HCT116 (cell line): ENCODE data around the gene LMAN1L. TPM values are rescaled to one million over a fixed set of nuclear protein-coding genes. Genes with fewer than 3 reads are reported as not detected.

Source experiments
- ATAC-seq: fragments of 200-7000 bp; cut with Tn5 transposase; 2 replicates; pipeline ENCODE4 v1.9.1; 2020; ENCODE audit warnings: mild to moderate bottlenecking, moderate library complexity
- BruUV-seq: library from RNA; stranded (reverse); fragments of 400-500 nt; replicated peaks from 2 replicates; lab custom pipeline; 2021; lab: Mats Ljungman, UMichigan
- CTCF ChIA-PET: fragments of 300-600 bp; sonication (Branson Sonifier 250); formaldehyde crosslinking; loops from one replicate; lab custom pipeline; 2021; ENCODE audit warnings: antibody characterized with exemption; lab: Charles Lee
- POLR2A ChIA-PET: fragments of 300-600, 350-600 bp; sonication (Branson Sonifier 250); formaldehyde crosslinking; loops from one replicate; lab custom pipeline; 2021; ENCODE audit warnings: antibody characterized with exemption; lab: Charles Lee
- RAD21 ChIA-PET, 2 experiments: fragments of 300-600 bp; sonication (Branson Sonifier 250); formaldehyde crosslinking; loops; one replicate each; lab custom pipeline; 2023; ENCODE audit warnings: low total read pairs in 2 of 2; ENCODE audit not compliant: uncharacterized antibody in 2 of 2, unreplicated experiment in 2 of 2, low non-redundant PET in 1 of 2; lab: Charles Lee
- DNase-seq: peaks from one replicate; pipeline ENCODE4 v3.0.0-alpha.2; 2010; ENCODE audit warnings: low read depth, low spot score
- H2AFZ ChIP-seq: fragments of 200-600 bp; shearing (Covaris generic), sonication (generic); 2 replicates; pipeline ENCODE4 v1.6.1; 2017; ENCODE audit warnings: low read depth, mixed run types, mixed read lengths, antibody characterized with exemption, low read length; ENCODE audit not compliant: poor library complexity, severe bottlenecking
- H3K27ac ChIP-seq: 2 replicates; pipeline ENCODE4 v1.5.1; 2012; ENCODE audit warnings: low read depth, low read length
- H3K27me3 ChIP-seq: fragments of 200-600 bp; sonication (generic); 2 replicates; pipeline ENCODE4 v1.6.1; 2016; ENCODE audit warnings: mixed run types, low read length, mixed read lengths; ENCODE audit not compliant: insufficient read depth
- H3K36me3 ChIP-seq, 2 experiments: fragments of 200-500 bp in 1 of 2; fragments of 200-600 bp in 1 of 2; sonication (Bioruptor generic) in 1 of 2; sonication (generic) in 1 of 2; 2 replicates each; pipeline versions ENCODE4 v1.5.1 to v1.6.1; 2014 to 2016; ENCODE audit warnings: low read length in 2 of 2, inconsistent platforms in 1 of 2, mixed read lengths in 1 of 2, mixed run types in 1 of 2; ENCODE audit not compliant: insufficient read depth in 2 of 2, control insufficient read depth in 1 of 2
- H3K4me1 ChIP-seq, 2 experiments: fragments of 200-600 bp in 1 of 2; sonication (generic) in 1 of 2; 2 replicates each; pipeline versions ENCODE4 v1.5.1 to v1.6.1; 2012 to 2017; ENCODE audit warnings: low read length in 2 of 2, inconsistent platforms in 1 of 2, mild to moderate bottlenecking in 1 of 2, mixed read lengths in 1 of 2, mixed run types in 1 of 2, moderate library complexity in 1 of 2; ENCODE audit not compliant: insufficient read depth in 2 of 2, control insufficient read depth in 1 of 2
- H3K4me2 ChIP-seq: fragments of 200-600 bp; sonication (generic); 2 replicates; pipeline ENCODE4 v1.6.1; 2017; ENCODE audit warnings: mixed run types, low read length, mixed read lengths
- H3K4me3 ChIP-seq, 2 experiments: fragments of 200-600 bp in 1 of 2; sonication (generic) in 1 of 2; replicated peaks in 1 of 2; 2 replicates each; pipeline ENCODE4 v1.5.1; 2011 to 2016; ENCODE audit warnings: low read length in 2 of 2, control low read depth in 1 of 2, low read depth in 1 of 2, mild to moderate bottlenecking in 1 of 2, mixed read lengths in 1 of 2, mixed run types in 1 of 2
- H3K79me2 ChIP-seq: fragments of 200-600 bp; sonication (generic); 2 replicates; pipeline ENCODE4 v1.6.1; 2017; ENCODE audit warnings: mild to moderate bottlenecking, mixed run types, low read length, moderate library complexity, mixed read lengths; ENCODE audit not compliant: insufficient read depth
- H3K9ac ChIP-seq: fragments of 200-600 bp; sonication (generic); 2 replicates; pipeline ENCODE4 v1.6.1; 2016; ENCODE audit warnings: low read length, mixed read lengths
- H3K9me2 ChIP-seq: fragments of 200-600 bp; sonication (generic), shearing (Covaris generic); 2 replicates; pipeline ENCODE4 v1.6.1; 2017; ENCODE audit warnings: mixed run types, mild to moderate bottlenecking, moderate library complexity; ENCODE audit not compliant: insufficient read depth
- H3K9me3 ChIP-seq, 2 experiments: fragments of 200-500 bp in 1 of 2; fragments of 200-600 bp in 1 of 2; sonication (Bioruptor generic) in 1 of 2; sonication (generic) in 1 of 2; 2 replicates each; pipeline ENCODE4 v1.6.1; 2014 to 2017; ENCODE audit warnings: low read length in 2 of 2, mixed read lengths in 2 of 2, inconsistent platforms in 1 of 2, low read depth in 1 of 2, mild to moderate bottlenecking in 1 of 2, mixed run types in 1 of 2, moderate library complexity in 1 of 2; ENCODE audit not compliant: control insufficient read depth in 1 of 2, insufficient read depth in 1 of 2
- H4K20me1 ChIP-seq: fragments of 200-600 bp; sonication (generic), shearing (Covaris generic); 2 replicates; pipeline ENCODE4 v1.6.1; 2017; ENCODE audit warnings: mixed run types, mild to moderate bottlenecking, moderate library complexity; ENCODE audit not compliant: insufficient read depth
- CBX3 ChIP-seq: IDR thresholded peaks from 2 replicates; pipeline ENCODE4 v1.6.1; 2012; ENCODE audit warnings: low read depth
- CEBPB ChIP-seq: IDR thresholded peaks from 2 replicates; pipeline ENCODE4 v1.6.1; 2012; ENCODE audit warnings: low read depth
- CTCF ChIP-seq, 3 experiments: fragments of 200-600 bp in 1 of 3; sonication (generic) in 1 of 3; IDR thresholded peaks in 2 of 3; conservative IDR thresholded peaks in 1 of 3; 2 replicates each; pipeline ENCODE4 v1.5.1; 2012 to 2017; ENCODE audit warnings: low read depth in 2 of 3, low read length in 2 of 3, antibody characterized with exemption in 1 of 3, borderline replicate concordance in 1 of 3, control low read depth in 1 of 3, mild to moderate bottlenecking in 1 of 3, mixed read lengths in 1 of 3, mixed run types in 1 of 3, moderate library complexity in 1 of 3; ENCODE audit not compliant: insufficient read depth in 1 of 3
- EGR1 ChIP-seq: IDR thresholded peaks from 2 replicates; pipeline ENCODE4 v1.6.1; 2012; ENCODE audit warnings: low read depth
- ELF1 ChIP-seq: IDR thresholded peaks from 2 replicates; pipeline ENCODE4 v1.6.1; 2012; ENCODE audit warnings: low read depth, borderline replicate concordance
- EZH2phosphoT487 ChIP-seq: fragments of 200-600 bp; IDR thresholded peaks from 2 replicates; pipeline ENCODE4 v1.6.1; 2018; ENCODE audit warnings: antibody characterized with exemption, borderline replicate concordance
- JUND ChIP-seq: IDR thresholded peaks from 2 replicates; pipeline ENCODE4 v1.6.1; 2012
- POLR2A ChIP-seq: IDR thresholded peaks from 2 replicates; pipeline ENCODE4 v1.7.0; 2011; ENCODE audit warnings: borderline replicate concordance; ENCODE audit not compliant: insufficient read depth, insufficient read length; ENCODE audit errors: extremely low read depth
- POLR2AphosphoS5 ChIP-seq: IDR thresholded peaks from 2 replicates; pipeline ENCODE4 v1.6.1; 2011; ENCODE audit warnings: mild to moderate bottlenecking, low read depth, low read length, moderate library complexity
- RAD21 ChIP-seq: IDR thresholded peaks from 2 replicates; pipeline ENCODE4 v1.6.1; 2012; ENCODE audit warnings: low read depth, mild to moderate bottlenecking
- SIN3A ChIP-seq: IDR thresholded peaks from 2 replicates; pipeline ENCODE4 v1.6.1; 2012; ENCODE audit warnings: low read depth
- SRF ChIP-seq: IDR thresholded peaks from 2 replicates; pipeline ENCODE4 v1.6.1; 2012; ENCODE audit warnings: low read depth
- TCF7L2 ChIP-seq: IDR thresholded peaks from 2 replicates; pipeline ENCODE4 v1.7.0; 2011; ENCODE audit warnings: borderline replicate concordance, inconsistent platforms; ENCODE audit not compliant: insufficient read depth, insufficient read length; ENCODE audit errors: extremely low read depth
- ZBTB33 ChIP-seq: IDR thresholded peaks from 2 replicates; pipeline ENCODE4 v1.6.1; 2011; ENCODE audit warnings: mild to moderate bottlenecking, low read length, moderate library complexity; ENCODE audit not compliant: insufficient replicate concordance; ENCODE audit errors: extremely low read depth
- ZFX ChIP-seq: fragments of 450-650 bp; IDR thresholded peaks from 2 replicates; pipeline ENCODE4 v1.6.1; 2017
- ZNF274 ChIP-seq: fragments of 200-500 bp; sonication (Bioruptor generic); IDR thresholded peaks from 2 replicates; pipeline ENCODE4 v1.6.1; 2014; ENCODE audit warnings: mild to moderate bottlenecking, low read depth, low read length, inconsistent platforms
- intact Hi-C: fragments of 100-400 bp; cut with micrococcal nuclease; formaldehyde crosslinking; loops from 2 replicates; pipeline ENCODE4 v1.10.0; 2022
- total RNA-seq: library from RNA; stranded (reverse); gene quantifications from one replicate; pipeline ENCODE4 v1.2.1, GENCODE V29; 2021; ENCODE audit not compliant: unreplicated experiment
- TF ChIP-seq, protein P1 (sequence below): IDR thresholded peaks from 2 replicates; pipeline ENCODE4 v1.6.1; 2012

The LMAN1L gene
- total RNA-seq, 1 experiment from 2014 or later: 0.17 TPM

- Histone ChIP-seq H3K9me3 (no peaks in the 10 kb centered on the region), H3K4me1 (peaks cover 0 to 12% of the 10 kb centered on the region in 2 experiments; a peak in 3 of 4 replicates), H2AFZ (no peak overlapping the region), H3K9me2 (no peaks in the 10 kb centered on the region), H3K79me2 (peaks cover 3% of the 10 kb centered on the region; the same call in 1 of the 2 replicates), H3K4me2 (no peak overlapping the region), H3K36me3 (peaks cover 2 to 8% of the 10 kb centered on the region in 2 experiments; a peak in 1 of 4 replicates), H3K27me3 (no peaks in the 10 kb centered on the region), H3K9ac (no peak overlapping the region), H3K27ac (no peak overlapping the region), H3K4me3 (no peak overlapping the region), H4K20me1 (no peaks in the 10 kb centered on the region)
- BruUV-seq: no TSS peak
- CTCF ChIA-PET: interaction anchor here (1.5 kb wide), 1 partner anchor 66 kb away, joined by 5 read pairs; no protein-coding TSS in a partner anchor
- POLR2A ChIA-PET: no interaction called here
- TF ChIP-seq POLR2A (no peak), TCF7L2 (no peak), CTCF (IDR thresholded peaks at IDR 0.05 in 2 of 3, conservative IDR thresholded peaks at IDR 0.05 in 1 of 3; ENCODE audit: borderline replicate concordance in 1 of 3, insufficient read depth in 1 of 3, low read depth in 2 of 3, low read length in 2 of 3) (no peak), ZBTB33 (no peak), POLR2AphosphoS5 (no peak), CEBPB (no peak), EGR1 (no peak), ZFX (no peak), CBX3 (no peak), RAD21 (no peak), JUND (no peak), ZNF274 (no peak), EZH2phosphoT487 (no peak), SIN3A (no peak), ELF1 (no peak), SRF (no peak)
- TF ChIP-seq, protein P1, sequence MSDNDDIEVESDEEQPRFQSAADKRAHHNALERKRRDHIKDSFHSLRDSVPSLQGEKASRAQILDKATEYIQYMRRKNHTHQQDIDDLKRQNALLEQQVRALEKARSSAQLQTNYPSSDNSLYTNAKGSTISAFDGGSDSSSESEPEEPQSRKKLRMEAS: no peak
- DNase-seq (no peak), ATAC-seq (no peak)
- RAD21 ChIA-PET: no interaction called here
- intact Hi-C loops: no loop called here
These were observed 24.2 kb downstream of the LMAN1L start for GRCh38 chr15:74836846-74837245.
